Epithelial cell of proximal tubule (primary cell): ENCODE results near the gene CRYZ. TPM values are rescaled to one million over a fixed set of nuclear protein-coding genes. Genes with fewer than 3 reads are reported as not detected.

ENCODE experiments used
- DNase-seq: peaks from one replicate; pipeline ENCODE4 v3.0.0-alpha.2; 2011; ENCODE audit warnings: low read depth
- H3K4me3 ChIP-seq: 2 replicates; pipeline ENCODE4 v1.5.1; 2011; ENCODE audit warnings: low read depth, mild to moderate bottlenecking, low read length
- CTCF ChIP-seq: conservative IDR thresholded peaks from 2 replicates; pipeline ENCODE4 v1.5.1; 2012; ENCODE audit warnings: low read depth, mild to moderate bottlenecking, low read length
- total RNA-seq: library from RNA; depleted of rRNA; stranded (reverse); fragments of >200 nt; gene quantifications from 2 replicates; pipeline ENCODE4 v1.2.3, GENCODE V29; 2015

The CRYZ gene
- total RNA-seq, 1 donor from 2014 or later = 192 TPM

GRCh38 chr1:74681851-74682250 lies 51.0 kb downstream of the CRYZ start:
- no peak overlapping the region for H3K4me3 ChIP-seq
- no peak for TF ChIP-seq CTCF
- no peak for DNase-seq

DNA sequence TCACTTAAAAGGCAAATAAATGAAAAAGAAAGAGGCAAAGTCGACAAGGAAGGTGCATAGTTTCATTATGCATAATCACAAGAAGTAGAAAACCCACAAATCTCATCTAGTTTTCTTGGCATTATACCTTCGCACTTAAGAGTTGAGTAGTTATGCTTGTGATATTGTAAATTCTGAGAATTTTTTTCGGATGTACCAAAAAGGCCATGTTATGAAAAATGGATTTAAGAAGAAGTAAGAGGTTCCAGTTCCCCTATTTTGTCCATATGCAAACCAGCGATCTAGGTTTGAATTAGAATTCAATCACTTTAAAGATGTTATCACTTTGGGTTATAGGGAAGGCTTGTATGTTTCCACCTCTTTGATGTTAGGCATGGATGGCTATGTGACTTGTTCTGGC lies 51.4 kb downstream of the CRYZ start:
- no peak for DNase-seq
- H3K4me3 ChIP-seq = no peak overlapping the region
- no peak for TF ChIP-seq CTCF

DNA sequence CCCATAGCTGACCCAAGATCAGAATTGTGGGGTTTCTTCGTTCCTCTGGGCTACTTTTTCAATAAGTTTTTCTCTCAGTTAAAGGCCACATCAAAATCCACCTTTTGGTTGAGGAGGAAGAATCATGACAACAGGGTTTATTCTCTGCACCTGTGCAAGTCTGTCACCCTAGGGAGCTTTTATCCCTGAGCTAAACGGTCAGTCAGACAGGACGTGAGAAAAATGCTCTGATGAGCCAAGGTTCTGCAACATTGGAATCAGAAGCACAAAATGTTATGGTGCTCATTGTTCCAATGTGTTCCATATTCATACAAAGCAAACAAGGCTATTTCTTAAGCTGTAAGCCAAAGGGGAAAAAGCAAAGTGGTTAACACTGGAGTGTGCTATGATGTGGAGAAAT lies 51.8 kb downstream of the CRYZ start:
- H3K4me3 ChIP-seq = no peak overlapping the region
- no peak for DNase-seq
- TF ChIP-seq CTCF = no peak

DNA sequence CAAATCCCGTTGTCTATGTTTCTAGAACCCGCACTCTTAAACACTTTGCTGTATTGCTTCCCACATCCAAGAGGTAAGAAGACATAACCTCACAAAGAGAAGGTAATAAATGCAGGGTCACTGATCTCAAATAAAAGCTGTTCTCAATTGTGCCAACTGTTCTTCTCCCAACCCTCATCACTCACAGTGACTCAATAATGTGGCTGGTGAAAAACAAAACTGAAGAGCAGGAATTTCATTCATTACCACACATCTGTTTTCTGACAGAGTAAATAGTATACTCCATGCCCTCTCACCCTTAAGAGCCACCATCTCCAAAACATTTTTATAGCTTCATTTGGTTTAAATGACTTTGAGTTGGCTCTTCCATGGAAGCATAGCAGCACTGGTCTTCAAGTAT lies 53.0 kb downstream of the CRYZ start:
- TF ChIP-seq CTCF = no peak
- DNase-seq = no peak
- no peak overlapping the region for H3K4me3 ChIP-seq

DNA sequence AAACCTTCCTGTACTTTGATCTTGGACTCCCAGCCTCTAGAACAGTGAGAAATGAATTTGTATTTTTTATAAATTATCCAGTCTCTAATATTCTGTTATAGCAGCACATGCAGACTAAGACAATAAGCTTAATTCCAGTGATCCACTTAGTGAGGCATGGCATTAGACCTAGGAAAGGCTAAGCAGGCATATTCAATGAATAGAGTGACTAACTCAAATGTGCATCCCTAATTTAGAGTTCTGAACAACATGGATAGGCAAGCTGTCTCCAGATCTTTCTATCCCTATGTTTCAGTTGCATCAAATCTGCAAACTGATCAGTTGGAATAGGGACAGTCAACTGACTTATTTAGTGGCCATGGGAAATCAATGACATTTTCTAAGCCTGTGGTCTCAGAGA lies 54.9 kb downstream of the CRYZ start:
- TF ChIP-seq CTCF = no peak
- no peak overlapping the region for H3K4me3 ChIP-seq

GRCh38 chr1:74674278-74675048 lies 58.4 kb downstream of the CRYZ start:
- no peak for DNase-seq
- no peak for TF ChIP-seq CTCF
- H3K4me3 ChIP-seq = no peak overlapping the region

More for the DNA sequence above, 54.9 kb downstream of the CRYZ start:
- no peak for DNase-seq
